Cardiac fibroblast (primary cell): ENCODE data around the gene MAN1C1.

Experiments used
- DNase-seq, 2 donors: peaks; one replicate each; pipeline versions ENCODE4 v3.0.0 to v3.0.0-alpha.2; 2010; ENCODE audit warnings: low read depth in 2 of 2
- H3K4me3 ChIP-seq, 2 donors: replicated peaks in 1 of 2; 1 replicate in 1 of 2; 2 replicates in 1 of 2; pipeline ENCODE4 v1.5.1; 2011; ENCODE audit warnings: low read depth in 2 of 2, low read length in 2 of 2, mild to moderate bottlenecking in 2 of 2, moderate library complexity in 1 of 2
- TF ChIP-seq, protein P1 (sequence below): IDR thresholded peaks from one replicate; pipeline ENCODE4 v1.5.1; 2011; ENCODE audit warnings: low read depth, mild to moderate bottlenecking, low read length, inconsistent platforms

Gene MAN1C1

DNA sequence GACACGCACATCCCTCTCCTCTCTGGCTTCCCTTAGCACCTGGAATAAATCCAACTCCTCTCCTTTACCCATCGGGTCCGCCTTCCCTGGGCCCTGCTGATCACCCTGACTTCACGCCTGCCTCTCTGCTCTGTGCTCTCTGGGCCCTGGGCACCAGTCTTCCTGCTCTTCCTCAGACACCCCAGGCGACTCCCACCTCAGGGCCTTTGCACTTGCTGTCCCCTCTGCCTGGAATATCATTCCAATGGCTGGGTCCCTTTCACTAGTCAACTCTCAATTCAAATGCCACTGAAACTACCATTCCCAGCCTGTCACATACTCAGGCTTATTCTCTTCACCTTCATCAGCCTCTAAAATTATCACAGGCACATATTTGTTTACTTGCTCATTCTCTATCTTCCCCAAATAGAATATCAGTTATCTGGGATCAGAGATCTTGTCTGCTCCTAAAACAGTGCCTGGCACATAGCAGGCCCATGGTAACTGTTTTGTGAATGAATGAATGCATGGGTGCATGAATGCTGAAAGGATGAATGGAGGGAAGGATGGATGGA is 156.2 kb downstream of the MAN1C1 start:
- H3K4me3 ChIP-seq: no peak overlapping the region
- TF ChIP-seq, protein P1, sequence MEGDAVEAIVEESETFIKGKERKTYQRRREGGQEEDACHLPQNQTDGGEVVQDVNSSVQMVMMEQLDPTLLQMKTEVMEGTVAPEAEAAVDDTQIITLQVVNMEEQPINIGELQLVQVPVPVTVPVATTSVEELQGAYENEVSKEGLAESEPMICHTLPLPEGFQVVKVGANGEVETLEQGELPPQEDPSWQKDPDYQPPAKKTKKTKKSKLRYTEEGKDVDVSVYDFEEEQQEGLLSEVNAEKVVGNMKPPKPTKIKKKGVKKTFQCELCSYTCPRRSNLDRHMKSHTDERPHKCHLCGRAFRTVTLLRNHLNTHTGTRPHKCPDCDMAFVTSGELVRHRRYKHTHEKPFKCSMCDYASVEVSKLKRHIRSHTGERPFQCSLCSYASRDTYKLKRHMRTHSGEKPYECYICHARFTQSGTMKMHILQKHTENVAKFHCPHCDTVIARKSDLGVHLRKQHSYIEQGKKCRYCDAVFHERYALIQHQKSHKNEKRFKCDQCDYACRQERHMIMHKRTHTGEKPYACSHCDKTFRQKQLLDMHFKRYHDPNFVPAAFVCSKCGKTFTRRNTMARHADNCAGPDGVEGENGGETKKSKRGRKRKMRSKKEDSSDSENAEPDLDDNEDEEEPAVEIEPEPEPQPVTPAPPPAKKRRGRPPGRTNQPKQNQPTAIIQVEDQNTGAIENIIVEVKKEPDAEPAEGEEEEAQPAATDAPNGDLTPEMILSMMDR: no peak
- DNase-seq: no peak

DNA sequence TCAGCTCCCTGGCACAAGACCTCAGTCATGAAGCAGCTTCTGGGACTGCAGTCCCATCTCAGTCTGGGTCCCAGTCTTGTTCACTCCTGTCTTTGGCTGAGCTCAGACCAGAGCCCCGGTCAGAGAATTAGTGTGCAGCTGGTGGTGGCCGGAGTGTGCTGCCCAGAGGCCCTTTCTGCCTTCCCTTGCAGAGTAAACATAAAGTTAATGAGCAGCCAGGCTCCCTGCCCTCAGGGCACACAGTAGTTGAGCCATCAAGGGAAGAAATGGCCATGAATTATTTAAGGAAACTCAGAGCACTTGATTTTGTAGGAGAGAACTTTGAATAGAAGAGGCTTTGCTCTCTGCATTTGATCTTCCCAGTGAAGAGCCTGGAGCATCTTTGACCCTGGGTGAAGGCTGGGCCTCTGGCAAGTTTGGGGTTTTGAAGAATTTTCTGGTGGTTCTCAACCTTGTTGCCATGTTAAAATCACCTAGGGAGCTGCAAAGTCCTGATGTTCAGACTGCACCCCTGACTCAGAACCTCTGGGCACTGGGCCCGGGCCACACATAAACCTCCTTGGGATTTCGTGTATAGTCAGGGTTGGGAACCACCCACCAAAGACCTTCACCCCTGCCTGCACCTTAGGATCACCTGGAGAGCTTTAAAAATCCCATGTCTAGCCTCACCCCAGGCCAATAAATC is 157.0 kb downstream of the MAN1C1 start:
- DNase-seq: no peak
- TF ChIP-seq, protein P1: no peak
- no peak overlapping the region for H3K4me3 ChIP-seq

DNA sequence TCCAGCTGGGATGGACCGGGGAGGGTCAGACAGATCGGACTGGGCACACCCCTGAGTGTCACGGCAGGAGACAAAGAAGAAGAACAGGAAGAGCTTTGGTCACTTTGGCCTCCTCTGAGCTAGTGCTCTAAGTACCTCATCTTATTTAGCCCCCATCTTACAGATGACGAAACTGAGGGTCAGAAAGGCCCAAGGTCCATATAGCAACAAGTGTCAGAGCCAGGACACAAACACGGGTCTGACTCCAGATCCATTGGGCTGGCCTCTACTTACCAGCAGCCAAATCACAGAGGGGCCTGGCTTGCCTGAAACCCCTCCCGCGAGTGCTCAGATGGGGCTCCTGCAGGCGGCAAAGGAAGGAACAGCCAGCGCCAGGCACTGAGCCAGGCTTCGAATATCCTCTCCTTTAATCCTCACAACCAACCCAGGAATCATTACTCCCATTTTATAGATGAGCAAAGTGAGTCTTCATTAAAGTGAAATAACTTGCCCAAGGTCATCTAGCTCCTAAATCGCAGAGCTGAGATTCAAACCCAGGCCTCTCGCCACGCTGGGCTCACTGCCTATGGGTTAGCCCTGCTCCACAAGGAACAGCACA is 157.7 kb downstream of the MAN1C1 start:
- no peak overlapping the region for H3K4me3 ChIP-seq
- TF ChIP-seq, protein P1: no peak
- DNase-seq: no peak

DNA sequence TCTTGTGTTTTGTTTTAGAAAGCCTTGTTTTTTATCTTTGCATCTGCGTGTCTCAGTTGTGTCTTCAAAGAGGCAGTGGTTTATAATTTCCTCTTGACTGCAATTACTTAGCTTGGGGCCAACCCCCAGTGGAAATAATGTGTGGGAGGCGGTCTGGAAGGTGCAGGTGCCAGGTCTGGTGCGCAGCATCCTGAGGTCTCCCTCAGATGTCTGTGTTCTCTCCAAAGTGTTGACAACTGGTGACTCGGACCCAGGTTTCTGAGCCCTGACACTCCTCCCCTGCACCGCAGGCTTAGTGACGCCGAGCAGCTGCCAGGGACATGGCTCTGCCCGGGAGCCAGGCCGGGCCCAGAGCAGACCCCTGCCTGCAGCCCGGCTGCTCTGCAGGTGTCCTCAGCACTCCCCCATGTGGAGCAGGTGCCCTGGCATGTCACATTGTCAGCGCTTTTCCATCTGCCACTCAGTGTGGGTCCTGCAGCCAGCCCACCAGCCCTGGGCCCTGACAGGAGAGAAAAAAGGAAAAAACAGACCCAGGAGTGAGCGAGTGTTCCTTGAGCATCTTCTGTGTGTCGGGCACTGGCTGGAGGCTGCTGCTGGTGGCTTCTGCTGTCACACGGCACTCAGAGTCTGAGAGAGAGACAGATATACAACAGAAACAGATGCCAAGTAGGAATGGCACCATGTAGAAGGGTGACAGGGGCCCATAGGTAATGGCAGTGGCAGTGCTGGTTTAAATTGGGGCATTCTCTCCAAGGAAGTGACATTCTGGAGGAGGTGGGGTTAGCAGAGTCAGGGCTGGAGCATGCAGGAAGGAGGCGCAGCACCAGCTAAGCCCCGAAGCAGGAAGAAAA is 158.6 kb downstream of the MAN1C1 start:
- DNase-seq: no peak
- TF ChIP-seq, protein P1: no peak
- no peak overlapping the region for H3K4me3 ChIP-seq

DNA sequence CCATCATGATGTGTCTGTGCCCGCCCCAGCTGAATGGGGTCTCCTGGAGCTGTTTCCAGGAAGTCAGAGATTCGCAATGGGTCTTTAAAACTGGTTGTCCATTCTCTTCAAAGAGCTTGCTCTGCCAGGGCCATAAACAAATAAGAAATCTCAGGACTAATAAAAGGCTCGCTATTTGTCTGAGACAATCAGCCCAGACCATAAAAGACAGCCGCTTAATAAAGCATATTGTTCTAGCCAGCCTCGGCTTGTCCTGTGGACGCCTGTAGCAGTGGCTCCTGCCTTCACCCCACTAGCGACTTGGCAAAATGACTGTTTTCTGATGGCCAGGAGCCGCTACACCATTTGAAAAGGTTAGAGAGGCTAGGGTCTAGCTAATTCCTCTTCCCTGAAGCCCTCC is 162.8 kb downstream of the MAN1C1 start:
- TF ChIP-seq, protein P1: no peak
- DNase-seq: no peak
- no peak overlapping the region for H3K4me3 ChIP-seq

DNA sequence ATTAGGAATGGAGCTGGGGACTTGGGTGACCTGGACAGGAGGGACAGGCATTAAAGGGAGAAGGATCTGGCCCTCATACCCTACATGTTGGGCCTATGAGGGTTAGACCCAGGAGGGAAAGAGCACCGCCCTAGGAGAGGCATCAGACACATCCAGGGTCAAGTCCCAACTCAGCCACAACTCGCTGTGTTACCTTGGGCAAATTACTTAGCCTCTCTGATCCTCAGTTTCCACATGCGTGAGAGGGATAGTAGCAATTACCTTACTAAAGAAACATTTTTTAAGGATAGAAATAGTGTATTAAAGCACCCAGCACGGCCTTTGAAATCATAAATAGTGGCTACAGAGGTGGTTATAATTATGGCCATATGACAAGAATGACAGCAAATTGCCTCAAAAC is 163.3 kb downstream of the MAN1C1 start:
- no peak for DNase-seq
- H3K4me3 ChIP-seq: no peak overlapping the region
- TF ChIP-seq, protein P1: no peak
